GM23338 (cell line): Measurements from ENCODE around the gene ISCU. TPM values are rescaled to one million over a fixed set of nuclear protein-coding genes. Genes with fewer than 3 reads are reported as not detected.

Experiments
- ATAC-seq: fragments of 200-7000 bp; cut with Tn5 transposase; 3 replicates; pipeline ENCODE4 v1.9.1; 2020
- DNase-seq: peaks from one replicate; pipeline ENCODE4 v3.0.0-alpha.2; 2015; ENCODE audit warnings: low spot score
- H2AFZ ChIP-seq: fragments of 200-600 bp; sonication (generic); 2 replicates; pipeline ENCODE4 v1.8.0; 2016; ENCODE audit warnings: antibody characterized with exemption, mild to moderate bottlenecking, moderate library complexity
- H3F3A ChIP-seq: fragments of 200-600 bp; sonication (generic); replicated peaks from 2 replicates; pipeline ENCODE4 v1.8.0; 2017; ENCODE audit warnings: antibody characterized with exemption, mixed run types, low read depth
- H3K27ac ChIP-seq: fragments of 200-600 bp; sonication (generic); 2 replicates; pipeline ENCODE4 v1.6.1; 2016; ENCODE audit warnings: low read depth
- H3K27me3 ChIP-seq: fragments of 200-600 bp; sonication (generic); 2 replicates; pipeline ENCODE4 v1.8.0; 2016; ENCODE audit warnings: mild to moderate bottlenecking, mixed run types, moderate library complexity; ENCODE audit not compliant: insufficient read depth
- H3K36me3 ChIP-seq: fragments of 200-600 bp; sonication (generic); 2 replicates; pipeline ENCODE4 v1.8.0; 2016; ENCODE audit warnings: mild to moderate bottlenecking; ENCODE audit not compliant: insufficient read depth
- H3K4me1 ChIP-seq: fragments of 200-600 bp; sonication (generic); 2 replicates; pipeline ENCODE4 v1.8.0; 2016; ENCODE audit warnings: mild to moderate bottlenecking, moderate library complexity; ENCODE audit not compliant: insufficient read depth
- H3K4me2 ChIP-seq: fragments of 200-600 bp; sonication (generic); 2 replicates; pipeline ENCODE4 v1.7.1; 2017; ENCODE audit warnings: mixed run types
- H3K4me3 ChIP-seq: fragments of 200-600 bp; sonication (generic); 2 replicates; pipeline ENCODE4 v1.6.1; 2016; ENCODE audit warnings: mixed run types
- H3K79me2 ChIP-seq: fragments of 200-600 bp; sonication (generic); replicated peaks from 2 replicates; pipeline ENCODE4 v1.8.0; 2017; ENCODE audit warnings: mild to moderate bottlenecking; ENCODE audit not compliant: insufficient read depth
- H3K9me2 ChIP-seq: fragments of 200-600 bp; sonication (generic); 2 replicates; pipeline ENCODE4 v1.8.0; 2017; ENCODE audit not compliant: insufficient read depth
- H4K20me1 ChIP-seq: fragments of 200-600 bp; sonication (generic); replicated peaks from 2 replicates; pipeline ENCODE4 v1.8.0; 2017; ENCODE audit warnings: mild to moderate bottlenecking; ENCODE audit not compliant: insufficient read depth
- H3K27ac Mint-ChIP-seq: 2 replicates; pipeline ENCODE4 v1.8.0; 2020; ENCODE audit warnings: inconsistent platforms, mild to moderate bottlenecking, moderate library complexity, mixed read lengths
- H3K27me3 Mint-ChIP-seq: 3 replicates; pipeline ENCODE4 v1.8.0; 2022; ENCODE audit warnings: low read depth, mild to moderate bottlenecking, moderate library complexity, mixed read lengths, inconsistent platforms; ENCODE audit not compliant: insufficient read depth, poor library complexity
- H3K36me3 Mint-ChIP-seq: 3 replicates; pipeline ENCODE4 v1.8.0; 2021; ENCODE audit warnings: low read depth, mild to moderate bottlenecking, inconsistent platforms, moderate library complexity, mixed read lengths
- H3K4me1 Mint-ChIP-seq: 3 replicates; pipeline ENCODE4 v1.8.0; 2020; ENCODE audit warnings: mild to moderate bottlenecking, inconsistent platforms, mixed read lengths
- H3K4me3 Mint-ChIP-seq: 3 replicates; pipeline ENCODE4 v1.8.0; 2021; ENCODE audit warnings: moderate library complexity, mild to moderate bottlenecking, inconsistent platforms, mixed read lengths
- H3K9me3 Mint-ChIP-seq: 3 replicates; pipeline ENCODE4 v1.8.0; 2020; ENCODE audit warnings: moderate library complexity, mild to moderate bottlenecking, inconsistent platforms, mixed read lengths
- EZH2phosphoT487 ChIP-seq: fragments of 200-600 bp; sonication (generic); IDR thresholded peaks from one replicate; pipeline ENCODE4 v1.8.1; 2018; ENCODE audit warnings: antibody characterized with exemption; ENCODE audit not compliant: unreplicated experiment
- JUNB ChIP-seq: IDR thresholded peaks from one replicate; pipeline ENCODE4 v1.6.1; 2016; ENCODE audit warnings: antibody characterized with exemption; ENCODE audit not compliant: unreplicated experiment
- REST ChIP-seq: IDR thresholded peaks from one replicate; pipeline ENCODE4 v1.6.1; 2018; ENCODE audit warnings: antibody characterized with exemption; ENCODE audit not compliant: unreplicated experiment
- ZNF462 ChIP-seq: fragments of 250-450 bp; sonication (Bioruptor Pico); IDR thresholded peaks from 2 replicates; pipeline ENCODE4 v1.5.0; 2020; ENCODE audit warnings: mild to moderate bottlenecking, moderate library complexity
- polyA plus RNA-seq: library from polyadenylated mRNA; unstranded; fragments of >200 nt; fragmentation: Nextera tagmentation; extraction: Ambion mirVana; gene quantifications from 2 replicates; pipeline ENCODE4 v1.2.1, GENCODE V29; 2016
- total RNA-seq: library from RNA; depleted of rRNA; stranded (reverse); fragments of >200 nt; shearing (Covaris generic); gene quantifications from 2 replicates; pipeline ENCODE4 v1.2.3, GENCODE V29; 2014

The ISCU gene
- total and polyA plus RNA-seq, 2 experiments from 2014 or later, result 123 to 129 TPM

GRCh38 chr12:108572166-108572790 lies 9.9 kb downstream of the ISCU start:
- Histone ChIP-seq H4K20me1 (no peaks in the 10 kb centered on the region), H3K27me3 (no peaks in the 10 kb centered on the region), H3K4me2 (no peak overlapping the region), H3K4me1 (no peaks in the 10 kb centered on the region), H3K9me2 (no peaks in the 10 kb centered on the region), H3K79me2 (no peaks in the 10 kb centered on the region), H3K27ac (no peak overlapping the region), H3F3A (0 out of 2 replicates have a peak, but pooled peaks cover 3% of the 10 kb centered on the region), H3K4me3 (no peak overlapping the region), H3K36me3 (peaks cover 19% of the 10 kb centered on the region), H2AFZ (no peak overlapping the region)
- TF ChIP-seq ZNF462 (CRISPR knock-in tag) (no peak), REST (no peak), EZH2phosphoT487 (no peak), JUNB (no peak)
- H3K27me3 Mint-ChIP-seq, result peaks cover 2% of the 10 kb centered on the region
- ATAC-seq (no peak), DNase-seq (no peak)
- H3K9me3 Mint-ChIP-seq, result no peaks in the 10 kb centered on the region
- H3K4me3 Mint-ChIP-seq, result no peak overlapping the region
- peaks cover 17% of the 10 kb centered on the region for H3K36me3 Mint-ChIP-seq
- H3K27ac Mint-ChIP-seq, result no peak overlapping the region
- no peaks in the 10 kb centered on the region for H3K4me1 Mint-ChIP-seq
